Liver (tissue), 9 donors: Measurements from ENCODE around the gene USP25. TPM values are rescaled to one million over a fixed set of nuclear protein-coding genes. Genes with fewer than 3 reads are reported as not detected.
A peak's percentile ranks its signal among the peaks of the same experiment; 100 is the strongest.
"Not testable (repeated sequence)": the region's sequence is repeated elsewhere in the genome, so short reads cannot be mapped to it uniquely, and the experiment has no call there.

Source experiments
- DNase-seq: peaks from one replicate; pipeline ENCODE4 v3.0.0-alpha.2; 2017; ENCODE audit warnings: low spot score
- H3K27ac ChIP-seq, 2 donors: one replicate each; pipeline ENCODE4 v1.7.0; 2013; ENCODE audit warnings: inconsistent platforms in 2 of 2, low read length in 2 of 2, control low read depth in 1 of 2, low read depth in 1 of 2, mild to moderate bottlenecking in 1 of 2
- H3K27me3 ChIP-seq, 4 donors: one replicate each; pipeline versions ENCODE4 v1.6.1 to v1.7.0; 2013; ENCODE audit warnings: low read length in 3 of 4, inconsistent platforms in 1 of 4, mild to moderate bottlenecking in 1 of 4, moderate library complexity in 1 of 4; ENCODE audit not compliant: control insufficient read depth in 4 of 4, insufficient read depth in 4 of 4
- H3K36me3 ChIP-seq, 4 donors: one replicate each; pipeline versions ENCODE4 v1.6.1 to v1.7.0; 2013; ENCODE audit warnings: low read length in 3 of 4, mild to moderate bottlenecking in 3 of 4, low read depth in 1 of 4, moderate library complexity in 1 of 4; ENCODE audit not compliant: control insufficient read depth in 4 of 4, insufficient read depth in 3 of 4
- H3K4me1 ChIP-seq, 4 donors: one replicate each; pipeline versions ENCODE4 v1.6.1 to v1.7.0; 2013; ENCODE audit warnings: low read length in 3 of 4, mild to moderate bottlenecking in 3 of 4, moderate library complexity in 1 of 4; ENCODE audit not compliant: control insufficient read depth in 4 of 4, insufficient read depth in 4 of 4
- H3K4me3 ChIP-seq, 3 donors: one replicate each; pipeline versions ENCODE4 v1.6.1 to v1.7.0; 2013; ENCODE audit warnings: low read length in 3 of 3, control low read depth in 1 of 3, low read depth in 1 of 3, mild to moderate bottlenecking in 1 of 3
- H3K9ac ChIP-seq, 2 donors: one replicate each; pipeline ENCODE4 v1.7.0; 2013; ENCODE audit warnings: low read length in 2 of 2, mild to moderate bottlenecking in 2 of 2, moderate library complexity in 2 of 2, control low read depth in 1 of 2, low read depth in 1 of 2
- H3K9me3 ChIP-seq, 4 donors: one replicate each; pipeline versions ENCODE4 v1.6.1 to v1.7.0; 2013; ENCODE audit warnings: low read length in 3 of 4; ENCODE audit not compliant: control insufficient read depth in 4 of 4
- EGR1 ChIP-seq, 2 donors: IDR thresholded peaks; 2 replicates each; pipeline ENCODE4 v1.6.1; 2016 to 2018; ENCODE audit warnings: antibody characterized with exemption in 2 of 2, low read depth in 2 of 2
- FOXA1 ChIP-seq: IDR thresholded peaks from 2 replicates; pipeline ENCODE4 v1.6.1; 2016; ENCODE audit warnings: antibody characterized with exemption
- FOXA2 ChIP-seq: IDR thresholded peaks from 2 replicates; pipeline ENCODE4 v1.6.1; 2016; ENCODE audit warnings: antibody characterized with exemption
- HNF4A ChIP-seq, 2 donors: conservative IDR thresholded peaks; 2 replicates each; pipeline ENCODE4 v1.6.1; 2016; ENCODE audit warnings: antibody characterized with exemption in 2 of 2, mild to moderate bottlenecking in 2 of 2
- HNF4G ChIP-seq: IDR thresholded peaks from 2 replicates; pipeline ENCODE4 v1.6.1; 2016; ENCODE audit warnings: antibody characterized with exemption
- JUND ChIP-seq, 2 donors: IDR thresholded peaks; 2 replicates each; pipeline ENCODE4 v1.6.1; 2016; ENCODE audit warnings: antibody characterized with exemption in 2 of 2
- SP1 ChIP-seq: IDR thresholded peaks from 2 replicates; pipeline ENCODE4 v1.6.1; 2018; ENCODE audit warnings: antibody characterized with exemption, mild to moderate bottlenecking
- TAF1 ChIP-seq: conservative IDR thresholded peaks from 2 replicates; pipeline ENCODE4 v1.6.1; 2016; ENCODE audit warnings: antibody characterized with exemption, mild to moderate bottlenecking
- WGBS: extraction: QIAGEN DNeasy Blood & Tissue Kit; methylation state at CpG from one replicate; pipeline ENCODE4 v1.1.7; 2013; 5-methylcytosine and 5-hydroxymethylcytosine counted together
- polyA plus RNA-seq, 2 donors: library from polyadenylated mRNA; stranded (reverse) in 1 of 2; unstranded in 1 of 2; fragments of 200-250 nt in 1 of 2; fragments of >200 nt in 1 of 2; fragmentation: Nextera tagmentation in 1 of 2; extraction: Ambion mirVana in 1 of 2; gene quantifications; one replicate each; pipeline versions ENCODE4 v1.2.1 to v1.2.3, GENCODE V29; 2013 to 2015
- total RNA-seq, 2 donors: library from RNA; depleted of rRNA; stranded (reverse); fragments of >200 nt; gene quantifications; one replicate each; pipeline ENCODE4 v1.2.3, GENCODE V29; 2014
- TF ChIP-seq, protein P1 (sequence below): fragments of 150-350 bp; IDR thresholded peaks from 2 replicates; pipeline ENCODE4 v1.5.1; 2017; ENCODE audit warnings: improper control_type of control experiment, low read depth, low read length; ENCODE audit not compliant: missing input control
- TF ChIP-seq, protein P2 (sequence below): IDR thresholded peaks from 2 replicates; pipeline ENCODE4 v1.6.1; 2016; ENCODE audit warnings: antibody characterized with exemption
- TF ChIP-seq, protein P3 (sequence below): IDR thresholded peaks from 2 replicates; pipeline ENCODE4 v1.6.1; 2016; ENCODE audit warnings: antibody characterized with exemption, mild to moderate bottlenecking
- TF ChIP-seq, protein P4 (sequence below): IDR thresholded peaks from 2 replicates; pipeline ENCODE4 v1.6.1; 2016; ENCODE audit warnings: antibody characterized with exemption
- donor health status: healthy.
- donor health status: healthy.
- donor health status: healthy.
- donor health status: healthy.
- donor health status: healthy.

USP25 gene
- total and polyA plus RNA-seq, 4 donors = 6.0 to 26.7 (median 15.3) TPM

DNA sequence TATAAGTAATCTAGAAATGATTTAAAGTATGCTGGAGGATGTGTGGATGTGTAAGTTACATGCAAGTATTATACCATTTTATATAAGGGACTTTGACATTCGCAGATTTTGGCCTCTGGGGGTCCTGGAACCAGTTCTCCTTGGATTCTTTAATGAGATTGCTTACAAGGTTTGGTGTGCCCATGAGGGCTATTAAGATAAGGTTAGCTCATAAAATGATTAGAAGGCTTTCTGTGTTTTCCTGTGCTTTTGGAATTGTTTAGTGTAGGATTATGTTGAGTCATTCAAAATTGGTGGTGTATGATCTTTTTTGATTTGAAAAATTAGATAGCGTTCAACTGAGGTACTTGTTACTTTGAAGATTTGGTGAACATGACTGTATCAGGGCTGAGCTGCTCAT lies 5.6 kb downstream of the USP25 start:
- Histone ChIP-seq H3K4me3 (no peak overlapping the region), H3K9ac (peak overlapping the region in 1 of 2 donors; percentile 17), H3K27me3 (no peaks in the 10 kb centered on the region), H3K36me3 (no peaks in the 10 kb centered on the region), H3K27ac (no peak overlapping the region), H3K9me3 (no peaks in the 10 kb centered on the region), H3K4me1 (peaks cover 4 to 28% (median 14%) of the 10 kb centered on the region in 4 donors)
- TF ChIP-seq TAF1 (no peak), FOXA2 (no peak), HNF4A (conservative IDR thresholded peaks at IDR 0.05) (no peak), SP1 (no peak), FOXA1 (no peak), JUND (IDR thresholded peaks at IDR 0.05) (no peak), HNF4G (no peak), EGR1 (IDR thresholded peaks at IDR 0.05; ENCODE audit: low read depth in 2 of 2) (no peak)
- TF ChIP-seq, protein P1, sequence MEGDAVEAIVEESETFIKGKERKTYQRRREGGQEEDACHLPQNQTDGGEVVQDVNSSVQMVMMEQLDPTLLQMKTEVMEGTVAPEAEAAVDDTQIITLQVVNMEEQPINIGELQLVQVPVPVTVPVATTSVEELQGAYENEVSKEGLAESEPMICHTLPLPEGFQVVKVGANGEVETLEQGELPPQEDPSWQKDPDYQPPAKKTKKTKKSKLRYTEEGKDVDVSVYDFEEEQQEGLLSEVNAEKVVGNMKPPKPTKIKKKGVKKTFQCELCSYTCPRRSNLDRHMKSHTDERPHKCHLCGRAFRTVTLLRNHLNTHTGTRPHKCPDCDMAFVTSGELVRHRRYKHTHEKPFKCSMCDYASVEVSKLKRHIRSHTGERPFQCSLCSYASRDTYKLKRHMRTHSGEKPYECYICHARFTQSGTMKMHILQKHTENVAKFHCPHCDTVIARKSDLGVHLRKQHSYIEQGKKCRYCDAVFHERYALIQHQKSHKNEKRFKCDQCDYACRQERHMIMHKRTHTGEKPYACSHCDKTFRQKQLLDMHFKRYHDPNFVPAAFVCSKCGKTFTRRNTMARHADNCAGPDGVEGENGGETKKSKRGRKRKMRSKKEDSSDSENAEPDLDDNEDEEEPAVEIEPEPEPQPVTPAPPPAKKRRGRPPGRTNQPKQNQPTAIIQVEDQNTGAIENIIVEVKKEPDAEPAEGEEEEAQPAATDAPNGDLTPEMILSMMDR = no peak
- TF ChIP-seq, protein P2, sequence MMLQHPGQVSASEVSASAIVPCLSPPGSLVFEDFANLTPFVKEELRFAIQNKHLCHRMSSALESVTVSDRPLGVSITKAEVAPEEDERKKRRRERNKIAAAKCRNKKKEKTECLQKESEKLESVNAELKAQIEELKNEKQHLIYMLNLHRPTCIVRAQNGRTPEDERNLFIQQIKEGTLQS = no peak
- TF ChIP-seq, protein P3, sequence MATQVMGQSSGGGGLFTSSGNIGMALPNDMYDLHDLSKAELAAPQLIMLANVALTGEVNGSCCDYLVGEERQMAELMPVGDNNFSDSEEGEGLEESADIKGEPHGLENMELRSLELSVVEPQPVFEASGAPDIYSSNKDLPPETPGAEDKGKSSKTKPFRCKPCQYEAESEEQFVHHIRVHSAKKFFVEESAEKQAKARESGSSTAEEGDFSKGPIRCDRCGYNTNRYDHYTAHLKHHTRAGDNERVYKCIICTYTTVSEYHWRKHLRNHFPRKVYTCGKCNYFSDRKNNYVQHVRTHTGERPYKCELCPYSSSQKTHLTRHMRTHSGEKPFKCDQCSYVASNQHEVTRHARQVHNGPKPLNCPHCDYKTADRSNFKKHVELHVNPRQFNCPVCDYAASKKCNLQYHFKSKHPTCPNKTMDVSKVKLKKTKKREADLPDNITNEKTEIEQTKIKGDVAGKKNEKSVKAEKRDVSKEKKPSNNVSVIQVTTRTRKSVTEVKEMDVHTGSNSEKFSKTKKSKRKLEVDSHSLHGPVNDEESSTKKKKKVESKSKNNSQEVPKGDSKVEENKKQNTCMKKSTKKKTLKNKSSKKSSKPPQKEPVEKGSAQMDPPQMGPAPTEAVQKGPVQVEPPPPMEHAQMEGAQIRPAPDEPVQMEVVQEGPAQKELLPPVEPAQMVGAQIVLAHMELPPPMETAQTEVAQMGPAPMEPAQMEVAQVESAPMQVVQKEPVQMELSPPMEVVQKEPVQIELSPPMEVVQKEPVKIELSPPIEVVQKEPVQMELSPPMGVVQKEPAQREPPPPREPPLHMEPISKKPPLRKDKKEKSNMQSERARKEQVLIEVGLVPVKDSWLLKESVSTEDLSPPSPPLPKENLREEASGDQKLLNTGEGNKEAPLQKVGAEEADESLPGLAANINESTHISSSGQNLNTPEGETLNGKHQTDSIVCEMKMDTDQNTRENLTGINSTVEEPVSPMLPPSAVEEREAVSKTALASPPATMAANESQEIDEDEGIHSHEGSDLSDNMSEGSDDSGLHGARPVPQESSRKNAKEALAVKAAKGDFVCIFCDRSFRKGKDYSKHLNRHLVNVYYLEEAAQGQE = no peak
- TF ChIP-seq, protein P4, sequence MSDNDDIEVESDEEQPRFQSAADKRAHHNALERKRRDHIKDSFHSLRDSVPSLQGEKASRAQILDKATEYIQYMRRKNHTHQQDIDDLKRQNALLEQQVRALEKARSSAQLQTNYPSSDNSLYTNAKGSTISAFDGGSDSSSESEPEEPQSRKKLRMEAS = no peak
- WGBS = 88% methylated on average over 2 of the region's 2 CpGs
- DNase-seq = no peak

DNA sequence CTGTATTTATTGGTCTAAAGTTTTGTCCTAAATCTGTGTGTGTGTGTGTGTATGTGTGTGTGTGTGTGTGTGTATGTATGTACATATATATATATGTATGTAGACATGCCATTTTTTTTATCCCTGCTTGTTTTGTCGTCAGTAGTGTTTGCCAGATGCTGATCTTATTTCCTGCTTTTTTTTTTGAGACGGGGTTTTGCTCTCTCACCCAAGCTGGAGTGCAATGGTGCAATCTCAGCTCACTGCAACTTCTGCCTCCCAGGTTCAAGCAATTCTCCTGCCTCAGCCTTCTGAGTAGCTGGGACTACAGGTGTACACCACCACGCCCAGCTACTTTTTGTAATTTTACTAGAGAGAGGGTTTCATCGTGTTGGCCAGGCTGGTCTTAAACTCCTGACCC lies 6.1 kb downstream of the USP25 start:
- not testable (repeated sequence) for H3K27me3 ChIP-seq, H3K36me3 ChIP-seq, DNase-seq, H3K9me3 ChIP-seq, H3K27ac ChIP-seq, H3K4me3 ChIP-seq, H3K9ac ChIP-seq
- 27% methylated on average over 4 of the region's 4 CpGs for WGBS
- H3K4me1 ChIP-seq = peaks cover 4 to 28% (median 14%) of the 10 kb centered on the region in 4 donors

DNA sequence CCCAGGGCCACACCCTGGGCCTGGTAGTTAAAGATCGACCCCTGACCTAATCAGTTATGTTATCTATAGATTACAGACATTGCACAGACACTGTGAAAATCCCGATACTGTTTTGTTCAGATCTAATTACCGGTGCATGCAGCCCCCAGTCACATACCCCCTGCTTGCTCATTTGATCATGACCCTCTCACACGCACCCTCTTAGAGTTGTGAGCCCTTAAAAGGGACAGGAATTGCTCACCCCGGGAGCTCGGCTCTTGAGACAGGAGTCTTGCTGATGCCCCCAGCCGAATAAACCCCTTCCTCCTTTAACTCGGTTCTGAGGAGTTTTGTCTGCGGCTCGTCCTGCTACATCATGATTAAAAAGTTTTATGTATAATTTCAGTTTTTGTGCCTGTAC lies 9.0 kb downstream of the USP25 start:
- H3K27ac ChIP-seq, H3K9ac ChIP-seq, H3K9me3 ChIP-seq, H3K36me3 ChIP-seq, DNase-seq, H3K4me3 ChIP-seq, H3K27me3 ChIP-seq: not testable (repeated sequence)
- WGBS = 85% methylated on average over 10 of the region's 10 CpGs
- peaks cover 8 to 22% (median 15%) of the 10 kb centered on the region in 4 donors for H3K4me1 ChIP-seq
